AG04449 (cell line): ENCODE measurements around the gene CNTNAP2.
"Not testable (repeated sequence)": the region's sequence is repeated elsewhere in the genome, so short reads cannot be mapped to it uniquely, and the experiment has no call there.

Experiments used
- CTCF ChIA-PET: fragments of 350-600 bp; formaldehyde crosslinking; extraction: SDS; loops from one replicate; lab custom pipeline; 2021; ENCODE audit warnings: antibody characterized with exemption; lab: Yijun Ruan, JAX
- POLR2A ChIA-PET: fragments of 400-600, 350-600 bp; formaldehyde crosslinking; extraction: SDS; loops from one replicate; lab custom pipeline; 2020; ENCODE audit warnings: antibody characterized with exemption, inconsistent platforms; lab: Yijun Ruan, JAX
- DNase-seq: peaks from one replicate; pipeline ENCODE4 v3.0.0-alpha.2; 2010; ENCODE audit warnings: low read depth, low spot score
- H3K4me3 ChIP-seq: 2 replicates; pipeline ENCODE4 v1.5.1; 2011; ENCODE audit warnings: low read depth, mild to moderate bottlenecking, control low read depth, low read length
- TF ChIP-seq, protein P1 (sequence below): IDR thresholded peaks from one replicate; pipeline ENCODE4 v1.5.1; 2011; ENCODE audit warnings: mild to moderate bottlenecking, moderate library complexity, low read length, control low read depth, inconsistent platforms; ENCODE audit not compliant: insufficient read depth; ENCODE audit errors: missing control alignments

The CNTNAP2 gene

DNA sequence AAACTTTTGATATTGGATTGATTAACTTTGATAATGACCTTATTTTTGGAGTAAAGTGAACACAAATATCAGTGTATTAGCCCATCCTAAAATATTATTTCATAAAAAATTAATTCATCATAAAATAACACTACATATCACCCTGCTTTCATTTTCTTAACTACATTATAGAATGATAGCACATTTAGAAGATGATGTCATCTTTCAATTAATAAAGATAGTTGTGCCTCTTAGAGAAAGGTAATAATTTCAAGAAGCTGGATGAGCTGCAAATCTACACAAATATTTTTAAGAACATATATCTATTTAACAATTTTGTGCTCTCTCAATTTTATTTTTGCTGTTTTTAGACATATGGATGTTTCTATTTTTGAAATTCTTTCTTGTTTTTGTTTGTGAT, 126.1 kb downstream of the CNTNAP2 start:
- CTCF ChIA-PET: no interaction called here
- POLR2A ChIA-PET: no interaction called here
- no peak overlapping the region for H3K4me3 ChIP-seq
- DNase-seq: no peak
- TF ChIP-seq, protein P1, sequence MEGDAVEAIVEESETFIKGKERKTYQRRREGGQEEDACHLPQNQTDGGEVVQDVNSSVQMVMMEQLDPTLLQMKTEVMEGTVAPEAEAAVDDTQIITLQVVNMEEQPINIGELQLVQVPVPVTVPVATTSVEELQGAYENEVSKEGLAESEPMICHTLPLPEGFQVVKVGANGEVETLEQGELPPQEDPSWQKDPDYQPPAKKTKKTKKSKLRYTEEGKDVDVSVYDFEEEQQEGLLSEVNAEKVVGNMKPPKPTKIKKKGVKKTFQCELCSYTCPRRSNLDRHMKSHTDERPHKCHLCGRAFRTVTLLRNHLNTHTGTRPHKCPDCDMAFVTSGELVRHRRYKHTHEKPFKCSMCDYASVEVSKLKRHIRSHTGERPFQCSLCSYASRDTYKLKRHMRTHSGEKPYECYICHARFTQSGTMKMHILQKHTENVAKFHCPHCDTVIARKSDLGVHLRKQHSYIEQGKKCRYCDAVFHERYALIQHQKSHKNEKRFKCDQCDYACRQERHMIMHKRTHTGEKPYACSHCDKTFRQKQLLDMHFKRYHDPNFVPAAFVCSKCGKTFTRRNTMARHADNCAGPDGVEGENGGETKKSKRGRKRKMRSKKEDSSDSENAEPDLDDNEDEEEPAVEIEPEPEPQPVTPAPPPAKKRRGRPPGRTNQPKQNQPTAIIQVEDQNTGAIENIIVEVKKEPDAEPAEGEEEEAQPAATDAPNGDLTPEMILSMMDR: no peak

DNA sequence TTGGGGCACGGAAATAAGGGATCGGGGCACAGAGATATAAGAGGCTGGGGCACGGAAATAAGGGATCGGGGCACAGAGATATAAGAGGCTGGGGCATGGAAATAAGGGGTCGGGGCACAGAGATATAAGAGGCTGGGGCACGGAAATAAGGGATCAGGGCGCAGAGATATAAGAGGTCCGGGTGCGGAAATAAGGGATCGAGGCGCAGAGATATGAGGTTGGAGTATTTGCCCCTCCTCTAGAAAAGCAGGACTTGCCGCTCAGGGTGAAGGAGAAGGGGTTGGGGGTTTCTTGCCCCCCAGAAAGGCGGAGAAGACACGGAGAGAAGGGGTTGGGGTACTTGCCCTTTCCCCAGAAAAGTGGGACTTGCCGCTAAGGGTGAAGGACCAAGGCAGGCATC, 131.4 kb downstream of the CNTNAP2 start:
- POLR2A ChIA-PET, H3K4me3 ChIP-seq, DNase-seq, CTCF ChIA-PET: not testable (repeated sequence)

DNA sequence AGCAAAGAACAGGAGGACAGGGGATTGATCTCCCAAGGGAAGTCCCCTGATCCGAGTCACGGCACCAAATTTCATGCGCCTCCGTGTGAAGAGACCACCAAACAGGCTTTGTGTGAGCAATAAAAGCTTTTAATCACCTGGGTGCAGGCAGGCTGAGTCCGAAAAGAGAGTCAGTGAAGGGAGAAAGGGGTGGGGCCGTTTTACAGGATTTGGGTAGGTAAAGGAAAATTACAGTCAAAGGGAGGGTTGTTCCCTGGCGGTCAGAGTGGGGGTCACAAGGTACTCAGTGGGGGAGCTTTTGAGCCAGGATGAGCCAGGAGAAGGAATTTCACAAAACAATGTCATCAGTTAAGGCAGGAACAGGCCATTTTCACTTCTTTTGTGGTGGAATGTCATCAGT, 132.1 kb downstream of the CNTNAP2 start:
- POLR2A ChIA-PET: not testable (repeated sequence)

DNA sequence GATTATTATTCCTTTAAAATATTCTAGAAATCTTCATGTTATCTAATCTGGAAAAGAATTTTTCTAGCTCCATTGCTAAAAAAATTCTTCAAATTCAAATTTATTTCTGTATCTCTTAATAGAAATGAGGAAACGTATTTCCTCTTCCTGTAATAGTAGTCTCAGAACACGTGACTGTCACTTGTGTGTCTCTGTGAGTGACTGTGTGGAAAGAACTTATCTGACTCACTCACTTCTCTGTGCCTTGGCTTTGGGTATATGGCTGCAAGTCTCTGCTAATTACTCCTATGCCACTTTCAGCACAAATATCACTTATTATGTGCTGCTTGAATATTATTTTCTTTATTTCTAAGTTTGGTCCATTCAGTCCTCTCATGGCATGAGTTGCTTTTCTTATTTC, 132.7 kb downstream of the CNTNAP2 start:
- ChIA-PET CTCF (no interaction called here), POLR2A (no interaction called here)
- no peak overlapping the region for H3K4me3 ChIP-seq
- no peak for DNase-seq
- TF ChIP-seq, protein P1: no peak

More for the DNA sequence above, 132.1 kb downstream of the CNTNAP2 start:
- DNase-seq, CTCF ChIA-PET, H3K4me3 ChIP-seq: not testable (repeated sequence)

DNA sequence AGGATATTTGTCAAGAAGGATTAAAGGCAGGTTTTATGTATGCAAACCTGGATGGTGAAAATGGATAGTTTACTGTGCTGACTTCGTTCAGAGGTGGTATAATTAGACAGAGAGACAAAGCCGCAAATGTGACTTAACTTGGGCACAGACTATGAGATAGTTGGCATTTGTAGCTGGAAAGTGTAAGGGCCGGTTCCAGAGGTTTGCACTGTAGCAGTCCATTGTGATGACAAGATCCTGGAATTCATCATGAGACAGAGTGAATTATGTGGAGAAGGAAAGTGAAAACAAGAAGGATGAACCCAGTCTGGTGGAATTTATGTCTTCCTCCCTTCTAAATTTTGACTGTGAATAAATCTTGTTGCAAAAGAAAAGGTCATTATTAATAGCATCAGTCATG, 139.0 kb downstream of the CNTNAP2 start:
- ChIA-PET CTCF (no interaction called here), POLR2A (no interaction called here)
- no peak for DNase-seq

DNA sequence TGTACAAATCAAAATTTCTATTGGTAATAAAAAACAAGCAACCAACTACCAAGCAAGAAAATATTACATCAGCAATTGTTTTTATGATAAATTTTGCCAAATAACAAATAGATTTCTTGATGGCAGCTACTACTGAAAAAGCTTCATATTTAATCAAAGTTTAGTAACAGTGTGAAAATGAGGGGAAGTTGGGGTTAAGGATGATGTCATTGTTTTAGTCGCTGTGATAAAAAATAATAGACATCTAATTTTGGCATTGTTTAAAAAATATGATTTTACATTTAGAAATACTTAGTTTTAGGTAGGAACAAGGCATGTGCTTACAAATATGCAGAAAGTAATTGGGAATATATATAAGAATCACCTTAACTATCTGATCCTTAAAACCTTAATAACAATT, 145.9 kb downstream of the CNTNAP2 start:
- TF ChIP-seq, protein P1: no peak
- DNase-seq: no peak
- no peak overlapping the region for H3K4me3 ChIP-seq
- CTCF ChIA-PET: no interaction called here
- POLR2A ChIA-PET: no interaction called here

More for the DNA sequence above, 139.0 kb downstream of the CNTNAP2 start:
- TF ChIP-seq, protein P1: no peak
- no peak overlapping the region for H3K4me3 ChIP-seq

DNA sequence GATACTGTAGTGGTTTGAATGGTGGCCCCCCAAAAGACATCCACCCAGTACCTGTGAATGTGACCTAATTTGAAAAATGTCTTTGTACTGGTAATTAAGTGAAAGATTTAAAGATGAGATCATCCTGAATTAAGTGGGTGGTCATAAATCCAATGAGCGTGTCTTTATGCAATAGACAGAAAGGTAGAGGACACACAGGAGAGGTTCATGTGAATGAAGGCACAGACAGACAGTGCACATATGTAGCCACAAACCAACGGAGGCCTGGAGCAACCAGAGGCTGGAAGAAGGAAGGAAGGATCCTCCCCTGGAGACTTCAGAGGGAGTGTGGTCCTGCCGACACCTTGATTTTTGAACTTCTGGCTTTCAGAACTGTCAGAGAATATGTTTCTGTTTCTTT, 160.3 kb downstream of the CNTNAP2 start:
- no peak for DNase-seq
- ChIA-PET CTCF (no interaction called here), POLR2A (no interaction called here)
- TF ChIP-seq, protein P1: no peak
- no peak overlapping the region for H3K4me3 ChIP-seq
